ENCODE measurements around the gene LBX1. TPM values are rescaled to one million over a fixed set of nuclear protein-coding genes. Genes with fewer than 3 reads are reported as not detected.

LBX1 gene
- total and polyA plus RNA-seq, 7 donors, result not detected

DNA sequence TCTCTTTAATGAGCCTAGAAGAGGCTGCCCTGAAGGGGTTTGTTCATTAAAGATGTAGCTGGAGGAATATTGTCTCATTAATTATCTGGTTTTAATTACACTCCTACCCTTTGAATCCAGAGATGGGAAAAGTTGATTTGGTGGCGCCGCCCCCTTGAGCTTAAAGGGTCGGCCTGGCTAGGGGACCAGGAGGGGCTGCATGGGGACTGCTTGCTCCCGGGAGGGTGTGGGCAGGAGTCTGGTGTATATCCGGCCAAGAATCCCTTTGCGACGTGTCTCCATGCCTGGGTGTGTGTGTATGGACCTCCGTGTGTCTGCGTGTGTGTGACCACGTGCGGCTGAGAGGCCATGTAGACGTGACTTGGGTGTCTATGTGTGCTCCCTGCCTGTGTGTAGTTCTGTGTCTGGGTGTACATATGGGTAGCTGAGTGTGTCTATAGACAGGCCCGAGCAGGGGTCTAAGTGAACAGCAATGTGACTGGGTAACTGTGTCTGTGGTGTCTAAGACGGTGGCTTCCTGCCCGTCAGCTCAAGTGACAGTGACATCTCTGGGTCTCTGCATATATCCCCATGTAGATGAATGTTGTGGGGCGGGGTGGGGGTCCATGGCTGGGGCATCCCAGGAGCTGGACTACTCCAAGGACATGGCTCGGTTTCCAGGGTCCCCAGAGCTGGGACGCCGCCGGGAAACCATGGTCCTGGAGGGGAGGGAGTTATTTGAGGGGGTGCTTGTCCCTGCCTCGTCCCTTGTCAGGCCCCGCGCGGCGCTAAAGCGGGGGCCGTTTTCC is 10.7 kb downstream of the LBX1 start:
- Histone ChIP-seq H3K27me3 (peaks cover 83 to 99% (median 98%) of the 10 kb centered on the region in 3 donors), H3K9me3 (no peaks in the 10 kb centered on the region), H3K36me3 (no peaks in the 10 kb centered on the region), H3K27ac (no peak overlapping the region), H3K4me3 (no peak overlapping the region), H3K4me1 (peaks cover 0 to 61% (median 58%) of the 10 kb centered on the region in 4 donors)
- 8 to 9% methylated on average over 27 of the region's 27 CpGs for WGBS, 2 donors
- no peak for DNase-seq
- intact Hi-C loops (cut with DNase I), result loop anchor here (5.0 to 10.0 kb wide), 2 partner anchors 224 to 566 kb away; partner anchors contain the start of gene NPM3
- no peak for TF ChIP-seq EP300 (IDR thresholded peaks at IDR 0.05)
- TF ChIP-seq, protein P1, sequence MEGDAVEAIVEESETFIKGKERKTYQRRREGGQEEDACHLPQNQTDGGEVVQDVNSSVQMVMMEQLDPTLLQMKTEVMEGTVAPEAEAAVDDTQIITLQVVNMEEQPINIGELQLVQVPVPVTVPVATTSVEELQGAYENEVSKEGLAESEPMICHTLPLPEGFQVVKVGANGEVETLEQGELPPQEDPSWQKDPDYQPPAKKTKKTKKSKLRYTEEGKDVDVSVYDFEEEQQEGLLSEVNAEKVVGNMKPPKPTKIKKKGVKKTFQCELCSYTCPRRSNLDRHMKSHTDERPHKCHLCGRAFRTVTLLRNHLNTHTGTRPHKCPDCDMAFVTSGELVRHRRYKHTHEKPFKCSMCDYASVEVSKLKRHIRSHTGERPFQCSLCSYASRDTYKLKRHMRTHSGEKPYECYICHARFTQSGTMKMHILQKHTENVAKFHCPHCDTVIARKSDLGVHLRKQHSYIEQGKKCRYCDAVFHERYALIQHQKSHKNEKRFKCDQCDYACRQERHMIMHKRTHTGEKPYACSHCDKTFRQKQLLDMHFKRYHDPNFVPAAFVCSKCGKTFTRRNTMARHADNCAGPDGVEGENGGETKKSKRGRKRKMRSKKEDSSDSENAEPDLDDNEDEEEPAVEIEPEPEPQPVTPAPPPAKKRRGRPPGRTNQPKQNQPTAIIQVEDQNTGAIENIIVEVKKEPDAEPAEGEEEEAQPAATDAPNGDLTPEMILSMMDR (IDR thresholded peaks at IDR 0.05), result no peak
- no peak for TF ChIP-seq POLR2AphosphoS5 (IDR thresholded peaks at IDR 0.05)
- no peak for TF ChIP-seq POLR2A (IDR thresholded peaks at IDR 0.05)

DNA sequence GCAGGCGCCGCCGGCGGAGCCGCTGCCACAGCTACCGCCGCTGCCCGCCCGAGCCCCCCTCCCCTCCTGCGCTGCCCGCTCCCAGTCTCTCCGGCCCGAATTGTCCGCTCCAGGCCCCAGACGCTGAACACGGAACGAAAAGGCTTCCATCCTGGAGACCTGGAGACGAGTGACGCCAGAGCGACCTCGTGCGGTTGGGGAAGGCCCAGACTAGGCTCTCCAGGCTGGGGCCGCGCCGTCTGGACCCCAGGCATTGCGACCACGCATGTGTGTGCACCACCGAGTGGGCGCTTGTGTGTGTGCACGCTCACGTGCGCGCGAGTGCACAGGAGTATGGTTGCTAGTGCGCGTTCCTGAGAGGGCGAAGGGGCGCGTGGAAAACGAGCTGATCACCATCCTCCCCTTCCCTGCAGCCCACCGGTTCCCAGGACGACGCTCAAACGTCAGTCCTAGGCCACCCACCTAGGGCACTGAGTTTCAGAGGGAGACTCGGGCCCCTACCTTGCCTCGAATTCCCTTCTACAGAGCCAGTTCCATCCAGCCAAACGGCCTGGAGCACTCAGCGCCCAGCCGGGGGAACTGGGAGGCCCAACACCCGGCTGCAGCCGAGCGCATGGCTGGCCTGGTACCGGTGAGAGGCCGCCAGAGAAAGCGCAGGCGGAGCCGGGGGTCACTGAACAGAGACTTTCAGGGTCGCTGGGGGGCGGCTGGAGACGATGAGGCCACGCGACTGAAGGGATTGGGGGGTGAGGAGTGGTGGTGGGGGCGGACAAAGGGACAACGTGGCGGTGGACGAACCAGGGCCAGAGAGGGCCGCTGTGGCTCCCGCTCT is 11.6 kb downstream of the LBX1 start:
- peaks cover 76 to 99% (median 99%) of the 10 kb centered on the region in 3 donors for H3K27me3 ChIP-seq
- H3K27ac ChIP-seq, result no peak overlapping the region
- H3K4me3 ChIP-seq, result peak overlapping the region in 1 of 4 donors; percentile 1
- DNase-seq, result no peak
- WGBS, 2 donors, result 3 to 5% methylated on average over 68 of the region's 68 CpGs
- no peaks in the 10 kb centered on the region for H3K36me3 ChIP-seq
- peaks cover 0 to 55% (median 50%) of the 10 kb centered on the region in 4 donors for H3K4me1 ChIP-seq
- intact Hi-C loops (cut with DNase I), result loop anchor here (5.0 to 10.0 kb wide), 2 partner anchors 225 to 567 kb away; partner anchors contain the start of gene NPM3
- TF ChIP-seq EP300 (IDR thresholded peaks at IDR 0.05) (no peak), POLR2A (IDR thresholded peaks at IDR 0.05) (no peak), POLR2AphosphoS5 (IDR thresholded peaks at IDR 0.05) (no peak)
- TF ChIP-seq, protein P1 (IDR thresholded peaks at IDR 0.05), result no peak
- H3K9me3 ChIP-seq, result no peaks in the 10 kb centered on the region

DNA sequence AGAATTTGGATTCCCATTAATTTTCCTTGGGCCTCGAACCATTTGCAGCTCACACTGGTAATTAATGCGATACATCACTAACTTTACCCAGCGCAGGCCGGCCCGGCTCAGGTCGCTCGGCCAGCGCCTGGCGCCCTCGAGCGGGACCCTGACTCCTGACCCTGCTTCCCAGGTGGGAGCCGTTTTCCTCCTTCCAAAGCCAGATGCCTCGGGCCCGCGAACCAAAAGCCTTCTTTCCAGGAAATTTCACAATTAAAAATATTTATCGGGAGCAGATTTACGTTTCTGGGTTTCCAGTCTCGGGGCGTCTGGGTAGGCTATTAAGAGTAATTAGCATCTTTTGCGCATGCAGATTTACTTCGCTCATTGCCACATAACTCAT is 12.2 kb downstream of the LBX1 start:
- H3K27ac ChIP-seq, result no peak overlapping the region
- no peak for DNase-seq
- TF ChIP-seq, protein P1 (IDR thresholded peaks at IDR 0.05), result no peak
- TF ChIP-seq POLR2A (IDR thresholded peaks at IDR 0.05), result no peak
- no peak for TF ChIP-seq EP300 (IDR thresholded peaks at IDR 0.05)
- no peak for TF ChIP-seq POLR2AphosphoS5 (IDR thresholded peaks at IDR 0.05)
- H3K4me3 ChIP-seq, result peak overlapping the region in 1 of 4 donors; percentile 1
- peaks cover 0 to 50% (median 45%) of the 10 kb centered on the region in 4 donors for H3K4me1 ChIP-seq
- peaks cover 75 to 99% (median 99%) of the 10 kb centered on the region in 3 donors for H3K27me3 ChIP-seq
- 5 to 6% methylated on average over 21 of the region's 21 CpGs for WGBS, 2 donors
- no peaks in the 10 kb centered on the region for H3K36me3 ChIP-seq
- no peaks in the 10 kb centered on the region for H3K9me3 ChIP-seq
- intact Hi-C loops (cut with DNase I), result loop anchor here (5.0 to 10.0 kb wide), 2 partner anchors 225 to 568 kb away; partner anchors contain the start of gene NPM3

DNA sequence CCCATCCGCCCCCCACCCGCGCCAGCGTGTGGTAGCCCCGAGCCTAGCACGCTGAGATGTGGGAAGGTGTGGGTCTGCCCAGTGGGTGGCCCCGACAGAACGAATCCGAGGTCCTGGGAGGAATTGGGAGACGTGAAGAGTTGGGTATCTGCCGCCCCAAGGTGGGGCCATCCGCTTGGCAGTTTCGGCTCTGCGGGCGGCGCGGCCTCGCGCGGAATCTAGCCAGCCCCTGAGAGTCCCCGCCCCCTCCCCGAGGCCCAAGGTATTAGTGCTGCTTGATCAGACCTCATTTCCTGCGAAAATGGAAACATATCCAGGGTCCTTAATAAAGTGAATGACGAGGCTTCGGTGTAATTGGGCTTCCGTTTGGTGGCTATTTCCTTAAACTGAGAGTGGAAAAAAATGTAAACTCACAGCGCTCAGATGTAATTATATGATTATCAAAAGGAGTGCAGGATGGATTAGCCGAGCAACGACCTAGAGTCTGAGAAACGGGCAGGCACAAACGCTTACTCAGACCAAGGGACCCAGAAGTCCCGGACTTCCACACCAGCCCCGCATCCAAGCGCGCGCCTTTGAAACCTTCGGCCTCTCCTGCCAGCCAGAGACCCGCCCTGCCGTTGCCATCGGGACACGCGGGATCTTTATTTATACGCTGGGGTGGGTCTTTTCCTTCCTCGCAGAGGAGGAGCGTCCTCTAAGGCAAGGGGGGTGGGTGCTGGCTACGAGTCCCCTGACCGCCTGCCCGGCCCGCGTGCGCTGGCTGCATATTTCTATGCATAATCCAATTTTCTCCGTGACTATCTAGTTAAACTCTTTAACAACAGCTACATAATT is 12.8 kb downstream of the LBX1 start:
- H3K27me3 ChIP-seq, result peaks cover 69 to 99% (median 98%) of the 10 kb centered on the region in 3 donors
- no peak for DNase-seq
- no peaks in the 10 kb centered on the region for H3K9me3 ChIP-seq
- H3K36me3 ChIP-seq, result no peaks in the 10 kb centered on the region
- intact Hi-C loops (cut with DNase I), result loop anchor here (5.0 to 10.0 kb wide), 2 partner anchors 226 to 568 kb away; partner anchors contain the start of gene NPM3
- no peak overlapping the region for H3K4me3 ChIP-seq
- no peak overlapping the region for H3K27ac ChIP-seq
- TF ChIP-seq EP300 (IDR thresholded peaks at IDR 0.05) (no peak), POLR2AphosphoS5 (IDR thresholded peaks at IDR 0.05) (no peak), POLR2A (IDR thresholded peaks at IDR 0.05) (no peak)
- TF ChIP-seq, protein P1 (IDR thresholded peaks at IDR 0.05), result no peak
- WGBS, 2 donors, result 5% methylated on average over 52 of the region's 52 CpGs
- peaks cover 0 to 50% (median 45%) of the 10 kb centered on the region in 4 donors for H3K4me1 ChIP-seq

Data from sigmoid colon (tissue), 7 donors.